ENCODE results near the gene TEKT3. TPM values are rescaled to one million over a fixed set of nuclear protein-coding genes. Genes with fewer than 3 reads are reported as not detected.

TEKT3 gene
- total and polyA plus RNA-seq, 5 donors: 0.32 to 0.81 (median 0.65) TPM; not detected in 1

DNA sequence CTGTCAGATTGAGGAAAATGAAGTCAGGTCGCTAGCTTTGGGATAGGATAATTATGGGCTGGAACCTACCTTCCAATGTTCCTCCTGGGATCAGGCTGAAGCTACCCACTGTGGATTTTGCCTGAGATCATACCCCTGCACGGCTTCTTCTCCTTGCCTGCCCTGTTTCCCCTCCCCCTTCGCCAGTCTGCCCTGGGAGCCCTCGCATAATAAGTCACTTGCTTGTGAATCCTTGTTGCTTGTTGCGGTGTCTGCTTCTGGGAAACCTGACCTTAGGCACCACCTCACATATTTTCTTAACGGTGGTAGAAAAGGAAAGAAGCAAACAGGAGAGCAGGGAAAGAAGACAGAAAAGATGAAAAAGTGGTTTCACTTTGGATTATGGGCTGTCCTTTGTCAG is 63.0 kb downstream of the TEKT3 start:
- 56% methylated on average over 6 of the region's 6 CpGs for WGBS

DNA sequence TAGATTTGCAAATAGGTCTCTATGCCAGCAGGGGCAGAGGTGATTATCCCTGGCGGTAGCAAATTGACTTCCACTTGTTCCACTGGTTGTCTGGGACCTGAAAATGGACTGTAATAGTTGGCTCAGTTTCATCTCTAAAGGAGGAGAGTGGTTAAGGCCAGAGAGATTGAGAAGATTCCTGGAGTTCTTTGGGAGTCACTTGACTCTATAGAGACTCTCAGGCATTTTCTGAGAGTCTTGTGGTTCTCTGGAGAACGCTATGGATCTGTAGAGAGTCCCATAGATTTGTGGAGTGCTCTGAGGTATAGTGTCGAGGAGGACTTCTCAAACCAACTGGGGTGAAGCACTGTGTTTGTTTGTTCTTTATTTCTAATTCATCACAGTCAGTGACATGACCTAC is 67.4 kb downstream of the TEKT3 start:
- ATAC-seq (no peak), DNase-seq (no peak)
- Histone ChIP-seq H3K27me3 (ENCODE audit: control insufficient read depth, insufficient read depth) (no peaks in the 10 kb centered on the region), H3K27ac (ENCODE audit: low read length) (no peak overlapping the region), H3K9me3 (ENCODE audit: control insufficient read depth, low read length) (no peaks in the 10 kb centered on the region), H3K4me3 (ENCODE audit: low read length) (no peak overlapping the region), H3K4me1 (ENCODE audit: control insufficient read depth, insufficient read depth, low read length) (peaks cover 2% of the 10 kb centered on the region)
- intact Hi-C loops (cut with DNase I): no loop called here
- 93% methylated on average over 3 of the region's 3 CpGs for WGBS

More for the DNA sequence above, 63.0 kb downstream of the TEKT3 start:
- peaks cover 2% of the 10 kb centered on the region for H3K4me1 ChIP-seq (ENCODE audit: control insufficient read depth, insufficient read depth, low read length)
- H3K9me3 ChIP-seq (ENCODE audit: control insufficient read depth, low read length): no peaks in the 10 kb centered on the region
- intact Hi-C loops (cut with DNase I): no loop called here
- ATAC-seq: no peak
- no peak overlapping the region for H3K4me3 ChIP-seq (ENCODE audit: low read length)
- DNase-seq: no peak
- no peaks in the 10 kb centered on the region for H3K27me3 ChIP-seq (ENCODE audit: control insufficient read depth, insufficient read depth)
- H3K27ac ChIP-seq (ENCODE audit: low read length): no peak overlapping the region

DNA sequence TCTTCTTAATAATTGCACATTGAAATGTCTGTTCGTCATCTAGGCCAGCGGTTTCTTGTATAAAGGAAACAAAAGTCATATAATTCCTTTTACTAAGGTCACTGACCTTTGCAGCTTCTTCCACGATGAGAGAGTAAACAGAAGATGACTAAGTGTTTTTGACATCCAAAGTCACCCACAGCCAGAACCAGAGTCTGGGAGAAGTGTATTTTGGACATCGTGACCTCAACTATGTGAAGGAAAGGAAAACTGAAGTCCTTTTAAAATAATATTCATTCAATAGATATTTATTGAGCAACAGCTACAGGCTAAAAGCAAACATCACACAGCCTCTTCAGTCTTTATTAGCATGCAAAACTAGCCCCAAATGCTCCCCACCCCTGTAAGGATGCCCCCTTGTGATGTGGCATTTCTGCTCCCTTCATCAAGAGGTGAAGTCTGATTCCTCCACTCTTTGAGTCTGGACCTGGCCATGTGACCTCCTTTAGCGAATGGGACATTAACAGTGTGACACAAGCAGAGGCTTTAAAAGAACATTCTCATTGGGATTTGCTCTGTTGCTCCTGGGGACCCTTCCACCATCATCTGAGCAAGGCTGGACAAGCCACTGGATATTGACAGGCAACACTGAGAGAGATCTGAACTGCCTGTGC is 68.1 kb downstream of the TEKT3 start:
- intact Hi-C loops (cut with DNase I): no loop called here

DNA sequence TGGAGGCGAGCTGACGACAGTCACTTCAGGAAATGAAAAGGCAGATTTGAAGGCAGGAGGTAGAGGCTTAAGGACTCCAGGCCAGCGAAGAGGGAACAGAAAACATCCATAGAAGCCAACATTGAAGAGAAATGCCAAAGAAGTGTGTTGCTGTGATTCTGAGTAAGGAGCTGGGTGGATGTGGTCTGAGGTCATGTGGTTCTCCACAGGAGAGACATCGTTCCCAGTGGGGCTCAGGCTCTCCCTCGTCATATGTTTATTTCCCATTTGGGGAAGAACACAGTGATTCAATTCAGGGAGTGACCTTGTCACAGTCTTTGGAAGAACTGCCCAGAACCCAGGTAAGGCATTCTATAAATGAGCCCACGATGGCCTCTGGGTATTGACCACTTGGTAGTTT is 69.7 kb downstream of the TEKT3 start:
- peaks cover 2% of the 10 kb centered on the region for H3K4me1 ChIP-seq (ENCODE audit: control insufficient read depth, insufficient read depth, low read length)
- no peak for ATAC-seq
- intact Hi-C loops (cut with DNase I): no loop called here
- 92% methylated on average over 6 of the region's 6 CpGs for WGBS
- H3K27ac ChIP-seq (ENCODE audit: low read length): no peak overlapping the region
- H3K9me3 ChIP-seq (ENCODE audit: control insufficient read depth, low read length): no peaks in the 10 kb centered on the region
- DNase-seq: no peak
- H3K4me3 ChIP-seq (ENCODE audit: low read length): no peak overlapping the region
- H3K27me3 ChIP-seq (ENCODE audit: control insufficient read depth, insufficient read depth): no peaks in the 10 kb centered on the region

More for the DNA sequence above, 68.1 kb downstream of the TEKT3 start:
- Histone ChIP-seq H3K27me3 (ENCODE audit: control insufficient read depth, insufficient read depth) (no peaks in the 10 kb centered on the region), H3K27ac (ENCODE audit: low read length) (no peak overlapping the region), H3K4me1 (ENCODE audit: control insufficient read depth, insufficient read depth, low read length) (peaks cover 2% of the 10 kb centered on the region), H3K9me3 (ENCODE audit: control insufficient read depth, low read length) (no peaks in the 10 kb centered on the region), H3K4me3 (ENCODE audit: low read length) (no peak overlapping the region)
- DNase-seq (no peak), ATAC-seq (no peak)
- WGBS: 67% methylated on average over 5 of the region's 5 CpGs

DNA sequence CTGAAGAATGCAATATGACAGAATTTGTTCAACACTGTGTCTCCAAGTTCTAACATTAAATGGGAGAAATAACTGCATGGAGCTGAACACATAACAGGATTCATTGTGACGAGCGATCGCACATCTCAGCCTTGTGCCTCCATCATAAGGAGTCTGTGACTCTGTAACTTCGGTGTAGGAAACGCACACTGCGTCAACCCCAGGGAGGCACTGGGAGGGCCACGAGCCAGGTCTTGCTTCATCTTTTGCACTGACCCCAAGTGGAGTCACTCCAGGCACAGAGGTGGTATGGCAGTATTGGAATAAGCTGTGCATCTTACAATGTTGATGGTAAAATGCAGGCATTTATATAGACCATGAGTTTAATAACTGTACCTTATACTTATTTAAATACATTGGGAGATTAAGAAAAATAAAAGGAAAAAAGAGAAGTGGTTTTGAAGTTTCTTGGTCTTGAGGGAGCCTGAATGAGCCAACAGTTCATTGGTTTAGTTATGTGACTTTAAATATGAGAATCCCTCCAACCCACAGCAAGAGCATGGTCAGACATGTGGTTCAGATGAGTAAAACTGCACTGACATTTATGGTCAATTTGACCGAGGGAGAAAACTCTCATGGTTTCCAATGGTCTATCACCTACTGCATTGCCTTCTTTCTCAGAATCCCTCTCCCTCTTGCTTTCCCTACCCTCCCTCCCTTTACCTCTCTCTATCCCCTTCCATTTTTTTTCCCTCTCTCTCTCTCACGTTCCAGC is 70.6 kb downstream of the TEKT3 start:
- intact Hi-C loops (cut with DNase I): no loop called here
- Histone ChIP-seq H3K4me1 (ENCODE audit: control insufficient read depth, insufficient read depth, low read length) (peaks cover 2% of the 10 kb centered on the region), H3K4me3 (ENCODE audit: low read length) (no peak overlapping the region), H3K27ac (ENCODE audit: low read length) (no peak overlapping the region), H3K9me3 (ENCODE audit: control insufficient read depth, low read length) (no peaks in the 10 kb centered on the region), H3K27me3 (ENCODE audit: control insufficient read depth, insufficient read depth) (no peaks in the 10 kb centered on the region)
- WGBS: 93% methylated on average over 9 of the region's 9 CpGs
- ATAC-seq (no peak), DNase-seq (no peak)

DNA sequence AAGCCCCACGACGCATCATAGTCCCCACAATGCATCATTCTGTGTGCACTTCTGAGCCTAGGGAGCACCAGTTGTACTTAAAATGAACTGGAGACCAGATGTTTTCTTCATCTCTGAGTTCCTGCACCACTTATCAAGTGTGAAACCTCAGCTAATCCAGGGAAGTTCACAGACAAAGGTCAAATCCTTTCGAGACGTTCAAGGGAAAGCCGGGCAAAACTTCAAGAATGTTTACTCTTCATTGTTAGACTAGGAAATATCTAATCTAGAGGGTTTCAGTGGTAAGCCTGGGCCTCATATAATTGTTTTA is 71.7 kb downstream of the TEKT3 start:
- Histone ChIP-seq H3K27me3 (ENCODE audit: control insufficient read depth, insufficient read depth) (no peaks in the 10 kb centered on the region), H3K27ac (ENCODE audit: low read length) (no peak overlapping the region), H3K9me3 (ENCODE audit: control insufficient read depth, low read length) (no peaks in the 10 kb centered on the region), H3K4me1 (ENCODE audit: control insufficient read depth, insufficient read depth, low read length) (peaks cover 2% of the 10 kb centered on the region), H3K4me3 (ENCODE audit: low read length) (no peak overlapping the region)
- ATAC-seq (peak; percentile 32 to 70), DNase-seq (no peak)
- intact Hi-C loops (cut with DNase I): loop anchor here in 1 of 4 donors (10.0 kb wide), 1 partner anchor 125 kb away; no protein-coding TSS in a partner anchor
- 40% methylated on average over 5 of the region's 5 CpGs for WGBS

DNA sequence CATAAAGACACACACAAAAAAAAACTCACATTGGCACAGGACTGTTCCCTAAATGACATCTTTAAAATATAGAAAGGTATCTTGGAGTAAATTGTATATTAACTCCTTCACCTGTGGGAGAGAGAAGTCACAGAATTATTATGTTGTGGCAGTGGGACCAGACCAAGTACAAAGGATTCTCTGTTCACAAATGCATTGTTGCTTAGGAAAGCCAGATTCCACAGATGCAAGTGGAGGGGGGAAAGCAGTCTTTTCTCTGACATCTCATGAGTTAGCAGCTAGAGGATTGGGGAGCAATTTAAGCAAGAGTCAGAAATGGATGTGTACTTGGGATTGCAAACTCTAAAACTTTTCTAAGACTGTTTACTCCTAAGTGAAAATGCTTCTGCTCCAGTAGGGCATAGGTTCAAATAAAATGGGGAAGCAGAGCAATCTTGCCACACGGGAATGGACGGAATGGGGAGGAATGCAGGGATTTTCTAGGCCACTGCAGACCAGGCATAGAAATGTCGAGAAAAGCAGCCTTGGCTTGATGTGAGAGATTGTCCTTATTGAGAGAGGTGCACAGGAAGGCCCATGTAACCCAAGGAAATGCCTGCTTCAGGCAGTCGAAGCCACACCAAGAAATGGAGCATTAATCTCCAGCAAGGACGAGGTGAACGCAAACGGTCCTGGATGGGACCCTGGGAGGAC is 72.2 kb downstream of the TEKT3 start:
- ATAC-seq (no peak), DNase-seq (no peak)
- no peaks in the 10 kb centered on the region for H3K27me3 ChIP-seq (ENCODE audit: control insufficient read depth, insufficient read depth)
- H3K4me3 ChIP-seq (ENCODE audit: low read length): no peak overlapping the region
- 43% methylated on average over 7 of the region's 7 CpGs for WGBS
- intact Hi-C loops (cut with DNase I): loop anchor here in 1 of 4 donors (10.0 kb wide), 1 partner anchor 126 kb away; no protein-coding TSS in a partner anchor
- no peaks in the 10 kb centered on the region for H3K9me3 ChIP-seq (ENCODE audit: control insufficient read depth, low read length)
- H3K4me1 ChIP-seq (ENCODE audit: control insufficient read depth, insufficient read depth, low read length): peaks cover 2% of the 10 kb centered on the region
- no peak overlapping the region for H3K27ac ChIP-seq (ENCODE audit: low read length)

DNA sequence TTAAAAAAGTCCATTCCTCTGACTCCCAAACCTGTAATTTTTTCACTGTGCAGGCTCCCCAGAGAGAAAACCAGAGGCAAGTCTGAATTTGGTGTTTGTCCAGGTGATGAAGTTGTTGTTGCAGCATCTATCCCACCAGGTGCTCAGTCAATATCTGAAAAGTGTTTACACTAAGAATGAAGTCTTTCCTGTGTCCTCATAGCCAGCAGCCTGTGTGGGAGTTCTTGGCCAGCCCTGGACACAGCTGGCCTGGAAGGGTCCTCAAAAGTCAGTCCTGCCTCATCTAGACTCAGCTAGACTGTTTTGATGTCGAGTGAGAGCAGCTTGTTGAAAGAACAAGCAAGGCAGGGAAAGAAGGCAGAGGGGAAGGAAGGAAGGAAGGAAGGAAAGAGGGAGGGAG is 72.9 kb downstream of the TEKT3 start:
- Histone ChIP-seq H3K27me3 (ENCODE audit: control insufficient read depth, insufficient read depth) (no peaks in the 10 kb centered on the region), H3K9me3 (ENCODE audit: control insufficient read depth, low read length) (no peaks in the 10 kb centered on the region), H3K27ac (ENCODE audit: low read length) (no peak overlapping the region), H3K4me3 (ENCODE audit: low read length) (no peak overlapping the region), H3K4me1 (ENCODE audit: control insufficient read depth, insufficient read depth, low read length) (peaks cover 4% of the 10 kb centered on the region)
- ATAC-seq: no peak
- no peak for DNase-seq
- 40% methylated on average over 1 of the region's 1 CpG for WGBS
- intact Hi-C loops (cut with DNase I): loop anchor here in 1 of 4 donors (10.0 kb wide), 1 partner anchor 126 kb away; no protein-coding TSS in a partner anchor

DNA sequence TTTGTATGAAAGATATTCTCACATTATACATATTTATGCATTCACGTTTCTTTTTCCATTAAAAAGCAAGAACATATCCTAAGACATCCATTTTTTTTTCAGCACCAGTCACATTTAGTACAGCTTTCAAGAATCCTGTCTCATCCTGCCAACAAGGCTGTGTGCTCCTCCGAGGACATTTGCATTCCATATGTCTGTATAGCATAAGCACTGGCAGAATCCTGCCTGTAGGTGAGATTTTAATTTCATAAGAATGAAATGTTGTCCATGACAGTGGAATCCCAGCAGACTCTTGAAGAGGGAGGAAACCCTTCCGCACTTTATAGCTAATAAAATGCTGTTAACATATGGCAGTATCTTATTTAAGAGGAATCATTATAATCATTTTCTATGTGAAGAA is 73.4 kb downstream of the TEKT3 start:
- intact Hi-C loops (cut with DNase I): loop anchor here in 1 of 4 donors (10.0 kb wide), 1 partner anchor 127 kb away; no protein-coding TSS in a partner anchor
- WGBS: 57% methylated on average over 3 of the region's 3 CpGs
- H3K4me3 ChIP-seq (ENCODE audit: low read length): no peak overlapping the region
- H3K27ac ChIP-seq (ENCODE audit: low read length): no peak overlapping the region
- ATAC-seq (no peak), DNase-seq (no peak)
- peaks cover 4% of the 10 kb centered on the region for H3K4me1 ChIP-seq (ENCODE audit: control insufficient read depth, insufficient read depth, low read length)
- H3K27me3 ChIP-seq (ENCODE audit: control insufficient read depth, insufficient read depth): no peaks in the 10 kb centered on the region
- H3K9me3 ChIP-seq (ENCODE audit: control insufficient read depth, low read length): no peaks in the 10 kb centered on the region

DNA sequence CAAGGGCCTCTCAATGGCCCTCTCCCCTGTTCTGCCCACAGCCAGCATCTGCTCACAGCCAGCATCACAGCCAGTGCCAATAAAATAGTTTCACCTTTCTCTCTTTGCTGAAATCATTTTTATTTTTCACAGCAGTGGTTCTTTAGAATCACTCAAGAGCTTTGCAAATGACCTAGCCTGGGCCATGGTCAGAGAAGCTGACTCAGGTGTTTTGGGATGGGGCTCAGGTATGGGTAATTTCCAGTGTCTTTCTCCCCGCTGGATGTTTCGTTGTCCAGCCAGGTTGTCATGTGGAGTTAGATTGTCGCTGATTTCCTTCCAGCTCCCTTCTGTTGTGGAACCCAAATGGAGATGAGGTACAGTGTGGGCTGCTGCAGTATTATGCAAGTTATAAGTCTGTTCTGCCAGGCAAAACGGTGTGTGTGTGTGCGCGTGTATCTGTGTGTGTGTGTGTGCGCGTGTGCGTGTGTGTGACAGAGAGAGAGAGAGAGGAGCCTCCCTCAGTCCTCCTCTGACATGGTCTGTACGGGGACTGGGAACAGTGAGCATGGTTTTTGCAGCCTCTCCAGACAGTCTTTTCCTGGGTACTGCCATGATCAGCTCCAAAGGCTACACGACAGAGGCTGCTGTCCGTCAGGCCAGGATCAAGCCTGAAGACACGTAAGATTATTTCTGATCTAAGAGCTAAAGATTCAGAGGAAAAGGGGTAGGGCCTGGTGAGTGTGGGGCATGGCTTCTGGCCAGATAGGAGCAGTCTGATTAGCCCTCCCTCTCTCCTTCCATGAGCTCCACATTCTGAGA is 74.9 kb downstream of the TEKT3 start:
- H3K4me3 ChIP-seq (ENCODE audit: low read length): no peak overlapping the region
- intact Hi-C loops (cut with DNase I): loop anchor here in 1 of 4 donors (10.0 kb wide), 1 partner anchor 128 kb away; no protein-coding TSS in a partner anchor
- H3K9me3 ChIP-seq (ENCODE audit: control insufficient read depth, low read length): no peaks in the 10 kb centered on the region
- WGBS: 80% methylated on average over 13 of the region's 13 CpGs
- DNase-seq: no peak
- no peak for ATAC-seq
- no peaks in the 10 kb centered on the region for H3K27me3 ChIP-seq (ENCODE audit: control insufficient read depth, insufficient read depth)
- H3K27ac ChIP-seq (ENCODE audit: low read length): no peak overlapping the region
- peaks cover 4% of the 10 kb centered on the region for H3K4me1 ChIP-seq (ENCODE audit: control insufficient read depth, insufficient read depth, low read length)
